SU-DHL-6 (cell line): ENCODE measurements around the gene UQCR11.

Experiments
- EZH2phosphoT487 ChIP-seq: fragments of 200-600 bp; sonication (generic), shearing (Covaris generic); conservative IDR thresholded peaks from 2 replicates; pipeline ENCODE4 v1.6.1; 2018; ENCODE audit warnings: mild to moderate bottlenecking, antibody characterized with exemption, low read length, moderate library complexity, mixed read lengths
- TF ChIP-seq, protein P1 (sequence below): fragments of 200-600 bp; sonication (generic); IDR thresholded peaks from one replicate; pipeline ENCODE4 v1.5.1; 2017; ENCODE audit warnings: antibody characterized with exemption, mild to moderate bottlenecking, low read length, moderate library complexity; ENCODE audit not compliant: insufficient read depth, poor library complexity, severe bottlenecking

DNA sequence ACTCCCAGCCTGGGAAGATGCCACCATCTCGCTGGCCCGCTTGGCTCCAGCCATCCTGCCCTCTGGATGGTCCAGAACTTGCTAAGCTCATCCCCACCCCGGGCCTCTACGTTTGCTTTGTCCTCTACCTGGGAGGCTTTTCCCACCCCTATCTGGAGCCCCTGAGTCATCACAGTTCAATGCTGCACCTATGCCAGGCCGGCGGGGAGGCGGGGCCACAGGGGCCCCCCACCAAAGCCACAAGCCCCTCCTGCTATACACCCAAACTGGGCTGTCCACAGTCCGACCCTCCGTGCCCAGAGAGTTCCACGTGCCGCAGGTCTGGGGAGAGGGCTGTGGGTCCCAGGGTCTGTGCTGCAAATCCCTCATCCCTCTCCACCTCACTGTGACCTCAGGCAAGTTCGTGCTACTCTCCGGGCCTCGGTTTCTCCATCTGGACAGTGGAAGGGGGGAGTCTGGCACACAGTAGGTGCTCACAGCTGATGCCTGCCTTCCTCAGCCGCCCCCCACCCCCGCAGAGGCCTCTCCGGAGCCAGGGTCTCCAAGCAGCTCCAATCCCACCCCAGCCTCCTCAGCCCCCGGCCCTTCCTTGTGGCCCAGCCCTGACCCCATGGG, 49.0 kb upstream of the UQCR11 start:
- TF ChIP-seq, protein P1, sequence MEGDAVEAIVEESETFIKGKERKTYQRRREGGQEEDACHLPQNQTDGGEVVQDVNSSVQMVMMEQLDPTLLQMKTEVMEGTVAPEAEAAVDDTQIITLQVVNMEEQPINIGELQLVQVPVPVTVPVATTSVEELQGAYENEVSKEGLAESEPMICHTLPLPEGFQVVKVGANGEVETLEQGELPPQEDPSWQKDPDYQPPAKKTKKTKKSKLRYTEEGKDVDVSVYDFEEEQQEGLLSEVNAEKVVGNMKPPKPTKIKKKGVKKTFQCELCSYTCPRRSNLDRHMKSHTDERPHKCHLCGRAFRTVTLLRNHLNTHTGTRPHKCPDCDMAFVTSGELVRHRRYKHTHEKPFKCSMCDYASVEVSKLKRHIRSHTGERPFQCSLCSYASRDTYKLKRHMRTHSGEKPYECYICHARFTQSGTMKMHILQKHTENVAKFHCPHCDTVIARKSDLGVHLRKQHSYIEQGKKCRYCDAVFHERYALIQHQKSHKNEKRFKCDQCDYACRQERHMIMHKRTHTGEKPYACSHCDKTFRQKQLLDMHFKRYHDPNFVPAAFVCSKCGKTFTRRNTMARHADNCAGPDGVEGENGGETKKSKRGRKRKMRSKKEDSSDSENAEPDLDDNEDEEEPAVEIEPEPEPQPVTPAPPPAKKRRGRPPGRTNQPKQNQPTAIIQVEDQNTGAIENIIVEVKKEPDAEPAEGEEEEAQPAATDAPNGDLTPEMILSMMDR = no peak
- TF ChIP-seq EZH2phosphoT487 = no peak
